HG02870 (cell line): ENCODE data around the gene ANO7.

Experiments used
- ATAC-seq: cut with Tn5 transposase; IDR thresholded peaks from one replicate; pipeline ENCODE4 v1.9.1; 2021; ENCODE audit warnings: mild to moderate bottlenecking, moderate library complexity; ENCODE audit not compliant: unreplicated experiment

Gene ANO7, protein sequence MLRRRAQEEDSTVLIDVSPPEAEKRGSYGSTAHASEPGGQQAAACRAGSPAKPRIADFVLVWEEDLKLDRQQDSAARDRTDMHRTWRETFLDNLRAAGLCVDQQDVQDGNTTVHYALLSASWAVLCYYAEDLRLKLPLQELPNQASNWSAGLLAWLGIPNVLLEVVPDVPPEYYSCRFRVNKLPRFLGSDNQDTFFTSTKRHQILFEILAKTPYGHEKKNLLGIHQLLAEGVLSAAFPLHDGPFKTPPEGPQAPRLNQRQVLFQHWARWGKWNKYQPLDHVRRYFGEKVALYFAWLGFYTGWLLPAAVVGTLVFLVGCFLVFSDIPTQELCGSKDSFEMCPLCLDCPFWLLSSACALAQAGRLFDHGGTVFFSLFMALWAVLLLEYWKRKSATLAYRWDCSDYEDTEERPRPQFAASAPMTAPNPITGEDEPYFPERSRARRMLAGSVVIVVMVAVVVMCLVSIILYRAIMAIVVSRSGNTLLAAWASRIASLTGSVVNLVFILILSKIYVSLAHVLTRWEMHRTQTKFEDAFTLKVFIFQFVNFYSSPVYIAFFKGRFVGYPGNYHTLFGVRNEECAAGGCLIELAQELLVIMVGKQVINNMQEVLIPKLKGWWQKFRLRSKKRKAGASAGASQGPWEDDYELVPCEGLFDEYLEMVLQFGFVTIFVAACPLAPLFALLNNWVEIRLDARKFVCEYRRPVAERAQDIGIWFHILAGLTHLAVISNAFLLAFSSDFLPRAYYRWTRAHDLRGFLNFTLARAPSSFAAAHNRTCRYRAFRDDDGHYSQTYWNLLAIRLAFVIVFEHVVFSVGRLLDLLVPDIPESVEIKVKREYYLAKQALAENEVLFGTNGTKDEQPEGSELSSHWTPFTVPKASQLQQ

GRCh38 chr2:241188361-241189092 lies at the start of gene ANO7:
Gene ANO7 (plus strand): TSS chr2:241188677. CDS start chr2:241190064, 1,387 bp downstream.
- no peak for ATAC-seq

DNA sequence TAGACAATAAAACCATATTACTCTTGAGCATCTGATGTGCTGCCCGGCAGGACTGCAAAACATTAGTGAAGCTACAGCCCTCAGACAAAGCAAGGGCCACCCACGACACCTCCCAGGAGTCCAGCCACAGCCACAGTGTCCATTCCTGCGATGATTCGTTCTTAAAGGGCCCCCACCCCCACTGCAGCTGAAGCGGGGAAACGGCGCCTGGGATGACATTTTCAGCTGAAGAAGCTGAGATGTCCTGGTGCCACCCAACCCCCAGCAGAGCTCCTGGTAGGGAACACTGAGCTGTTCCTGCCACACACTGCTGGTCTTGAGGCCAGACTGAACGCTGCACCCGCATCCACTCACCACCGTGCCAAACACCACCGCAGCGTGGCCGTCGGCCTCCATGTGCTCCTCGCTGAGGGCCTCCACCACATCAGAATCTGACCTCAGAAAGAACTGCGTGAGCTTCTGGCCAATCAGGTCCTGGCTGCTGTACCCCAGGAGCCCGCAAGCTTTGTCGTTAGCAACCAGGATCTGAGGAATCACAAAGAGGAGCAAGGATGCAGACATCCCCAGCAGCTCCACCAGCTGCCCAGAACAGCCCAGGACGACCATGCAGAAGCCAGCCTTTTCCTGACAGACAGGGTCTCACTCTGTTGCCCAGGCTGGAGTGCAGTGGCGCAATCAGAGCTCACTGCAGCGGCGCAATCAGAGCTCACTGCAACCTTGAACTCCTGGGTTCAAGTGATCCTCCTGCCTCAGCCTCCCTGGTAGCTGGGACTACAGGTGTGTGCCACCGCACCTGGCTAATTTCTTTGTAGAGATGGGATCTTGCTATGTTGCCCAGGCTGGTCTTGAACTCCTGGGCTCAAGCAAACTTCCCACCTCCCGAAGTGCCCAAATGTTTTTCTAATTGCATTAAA lies 48.7 kb upstream of the ANO7 start:
- no peak for ATAC-seq

DNA sequence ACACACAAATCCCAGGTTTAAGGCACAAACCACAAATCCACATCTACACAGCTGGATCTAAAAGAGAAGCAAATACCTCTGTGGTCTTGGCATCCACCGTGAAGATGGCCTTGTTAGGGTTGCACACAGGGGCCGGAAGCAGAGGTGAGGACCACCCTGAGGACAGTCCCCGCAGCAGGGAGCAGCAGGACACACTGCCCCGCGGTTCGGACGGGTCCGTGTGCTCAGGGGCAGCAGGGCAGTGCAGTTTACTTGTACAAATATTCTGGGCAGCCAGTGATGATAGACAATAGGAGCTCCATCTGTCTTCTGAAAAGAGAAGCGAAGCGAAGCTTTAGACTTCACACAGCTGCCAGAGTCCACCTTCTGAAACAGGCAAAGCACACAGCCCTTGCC lies 48.0 kb upstream of the ANO7 start:
- ATAC-seq: no peak

- no peak for ATAC-seq
Observed at GRCh38 chr2:241141214-241141770, 47.2 kb upstream of the ANO7 start.

DNA sequence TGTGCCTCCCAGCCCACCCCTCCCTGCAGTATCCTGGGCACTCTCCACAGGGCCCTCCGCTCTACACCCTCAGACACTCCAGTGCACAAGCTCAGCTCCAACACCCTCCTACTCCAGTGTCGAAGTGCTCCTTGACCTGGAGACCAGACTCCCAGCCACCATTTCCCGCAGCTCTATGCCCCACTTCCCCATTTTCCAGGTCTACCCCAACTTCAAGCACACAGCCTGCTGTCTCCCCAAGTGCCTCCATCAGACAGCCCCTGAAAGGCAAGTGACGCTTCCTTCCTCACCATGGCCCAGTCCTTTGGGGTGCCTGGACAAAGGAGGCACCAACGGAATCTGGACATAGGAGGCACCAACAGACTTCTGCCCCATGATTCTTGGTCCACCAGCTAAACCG lies 46.4 kb upstream of the ANO7 start:
- ATAC-seq: no peak

DNA sequence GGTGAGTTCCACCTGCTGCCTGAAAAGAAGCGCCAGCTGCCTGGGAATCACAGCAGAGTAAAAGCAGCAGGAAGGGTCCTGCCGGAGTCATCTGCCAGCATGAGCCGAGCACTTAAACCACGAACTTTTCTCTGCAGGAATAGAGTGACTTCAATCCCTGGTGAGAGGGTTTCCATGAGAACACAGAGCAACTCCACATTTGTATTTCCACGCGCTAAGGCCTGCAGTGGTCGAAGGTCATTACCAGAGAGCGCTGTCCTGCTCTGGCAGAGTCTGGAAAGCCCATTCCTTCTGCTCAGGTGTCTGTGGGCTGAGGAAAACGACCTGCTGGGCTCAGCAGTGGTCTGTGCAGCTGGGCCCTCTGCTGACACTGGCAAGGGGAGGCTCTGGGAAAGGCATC lies 45.9 kb upstream of the ANO7 start:
- ATAC-seq: no peak

GRCh38 chr2:241146286-241146685 lies 42.2 kb upstream of the ANO7 start:
- no peak for ATAC-seq

DNA sequence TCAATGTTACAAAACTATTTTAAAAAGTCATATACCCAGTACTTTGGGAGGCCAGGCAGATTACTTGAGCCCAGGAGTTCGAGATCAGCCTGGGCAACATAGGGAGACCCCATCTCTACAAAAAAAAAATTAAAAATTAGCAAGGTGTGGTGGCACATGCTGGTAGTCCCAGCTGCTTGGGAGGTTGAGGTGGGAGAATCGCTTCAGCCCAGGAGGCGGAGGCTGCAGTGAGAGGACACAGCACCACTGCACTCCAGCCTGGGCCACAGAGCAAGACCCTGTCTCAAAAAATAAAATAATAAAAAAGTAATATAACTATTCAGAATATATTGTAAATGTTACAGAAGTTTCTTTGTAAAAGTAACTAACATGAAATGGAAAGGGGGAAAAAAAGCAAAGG lies 41.1 kb upstream of the ANO7 start:
- ATAC-seq: no peak

DNA sequence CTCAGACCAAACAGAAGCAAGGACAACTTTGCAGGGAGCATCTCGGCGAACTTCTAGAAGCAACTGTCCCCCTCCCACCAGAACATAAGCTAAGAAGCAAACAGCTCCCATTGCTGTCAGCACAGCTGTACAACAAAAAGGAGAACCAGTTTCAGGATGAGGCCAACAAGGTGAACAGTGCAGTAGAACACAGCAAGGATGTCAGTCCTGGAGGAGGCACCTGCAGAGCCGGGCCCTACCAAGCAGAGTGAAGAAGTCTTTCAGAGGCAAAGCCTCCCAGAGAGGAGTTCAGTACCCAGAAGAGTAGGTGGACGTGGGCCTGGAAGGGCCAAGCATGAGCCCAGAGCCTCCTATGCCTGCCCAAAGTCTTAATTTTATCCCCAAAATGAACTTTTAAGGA lies 40.2 kb upstream of the ANO7 start:
- ATAC-seq: no peak

GRCh38 chr2:241148891-241149674 lies 39.4 kb upstream of the ANO7 start, which contains the start of gene PASK:
Gene PASK (minus strand): TSS chr2:241149472. CDS start chr2:241143032, 6,440 bp downstream.
- ATAC-seq: peak; percentile 72

DNA sequence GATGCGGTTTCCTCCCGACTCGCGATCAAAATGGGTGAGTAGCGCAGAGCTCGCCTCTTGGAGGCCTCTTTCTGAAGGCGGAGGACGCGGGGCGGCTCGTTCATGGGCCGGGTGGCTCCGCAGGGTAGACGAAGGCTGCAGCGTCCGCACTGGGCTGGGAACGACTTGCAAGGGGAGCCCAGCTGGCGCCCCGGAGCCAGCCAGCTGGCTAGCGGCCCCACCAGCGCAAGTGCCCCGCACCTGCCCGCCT lies 38.9 kb upstream of the ANO7 start:
- ATAC-seq: peak; percentile 8

- peak; percentile 62 for ATAC-seq
Observed at GRCh38 chr2:241149925-241150659, 38.4 kb upstream of the ANO7 start, which contains the start of gene PPP1R7. Gene PPP1R7 (plus strand): TSS chr2:241150467. CDS start chr2:241150496, 29 bp downstream.

DNA sequence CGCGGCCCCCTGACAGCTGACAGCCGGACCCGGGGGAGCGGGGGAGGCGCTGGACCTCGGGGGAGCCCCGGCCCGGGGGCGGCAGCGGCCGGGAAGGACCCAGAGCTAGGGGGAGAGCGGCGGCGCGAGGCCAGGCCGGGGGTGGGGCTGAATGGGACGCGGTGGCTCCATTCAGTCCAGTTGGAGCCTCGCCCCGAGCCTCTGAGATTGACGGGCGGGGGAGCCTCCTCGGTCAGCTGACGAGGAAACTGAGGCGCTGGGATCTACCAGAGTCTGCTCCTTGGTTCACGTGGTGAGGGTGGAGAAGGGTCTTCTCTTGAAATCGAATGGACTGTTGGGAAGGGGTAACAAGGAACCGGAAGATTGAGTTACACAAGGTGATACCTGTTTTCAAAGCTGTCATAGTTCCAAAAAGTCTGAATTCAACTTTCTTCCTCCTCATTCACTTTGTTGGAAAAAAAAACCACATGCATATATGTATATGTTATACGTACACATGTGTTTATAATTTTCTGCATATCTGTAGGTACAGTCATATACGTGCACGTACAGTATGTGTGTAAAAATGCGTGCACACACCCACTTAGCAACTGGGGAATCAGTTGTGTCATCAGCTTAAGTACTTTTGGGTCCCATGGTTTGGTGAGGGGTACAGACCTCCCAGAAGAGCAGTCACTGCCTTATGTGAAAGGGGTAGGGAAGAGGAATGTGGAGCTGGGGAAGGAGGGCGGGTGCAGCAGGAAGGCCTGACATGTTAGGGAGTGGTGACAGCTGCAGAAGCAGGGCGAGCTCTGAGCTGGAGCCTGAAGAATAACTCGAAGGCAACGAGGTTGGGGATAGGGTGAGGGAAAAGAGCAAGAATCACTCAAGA lies 37.6 kb upstream of the ANO7 start:
- peak; percentile 16 for ATAC-seq

DNA sequence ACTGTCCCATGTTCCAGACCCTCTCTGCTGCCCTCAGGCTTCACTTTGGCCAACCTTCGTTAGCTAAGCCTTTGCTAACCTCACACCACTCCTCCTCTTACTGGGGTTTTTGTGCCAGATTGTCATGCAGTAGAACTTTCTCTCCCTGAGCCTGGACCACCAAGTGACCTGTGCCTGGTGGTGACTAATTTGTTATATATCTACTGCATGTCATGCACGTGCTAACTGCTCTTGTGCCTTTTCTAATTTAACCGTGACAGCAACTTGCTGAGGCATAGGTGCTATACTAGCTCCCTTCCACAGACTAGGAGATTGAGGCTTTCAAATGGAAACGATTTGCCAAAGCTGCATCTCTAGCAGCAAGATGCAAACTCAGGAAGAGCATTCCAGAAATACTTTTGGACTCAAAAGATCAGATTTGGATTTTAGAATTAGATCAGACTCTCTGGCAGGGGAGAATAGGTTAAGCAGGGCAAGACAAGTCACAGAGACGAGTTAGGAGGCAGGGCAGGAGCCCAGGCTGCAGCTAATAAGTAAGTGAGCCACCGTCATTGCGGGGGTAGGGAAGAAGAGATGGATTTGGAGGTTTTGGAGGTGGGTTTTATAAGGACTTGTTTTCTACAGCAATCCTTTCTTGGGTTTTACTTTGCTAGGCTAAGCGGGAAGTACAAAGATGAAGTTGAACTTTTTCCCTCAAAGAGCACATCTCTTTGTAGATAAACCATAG lies 36.4 kb upstream of the ANO7 start:
- ATAC-seq: no peak

- ATAC-seq: no peak
Observed at GRCh38 chr2:241153616-241154015, 34.9 kb upstream of the ANO7 start.

- no peak for ATAC-seq
Observed at GRCh38 chr2:241154915-241155314, 33.6 kb upstream of the ANO7 start.

DNA sequence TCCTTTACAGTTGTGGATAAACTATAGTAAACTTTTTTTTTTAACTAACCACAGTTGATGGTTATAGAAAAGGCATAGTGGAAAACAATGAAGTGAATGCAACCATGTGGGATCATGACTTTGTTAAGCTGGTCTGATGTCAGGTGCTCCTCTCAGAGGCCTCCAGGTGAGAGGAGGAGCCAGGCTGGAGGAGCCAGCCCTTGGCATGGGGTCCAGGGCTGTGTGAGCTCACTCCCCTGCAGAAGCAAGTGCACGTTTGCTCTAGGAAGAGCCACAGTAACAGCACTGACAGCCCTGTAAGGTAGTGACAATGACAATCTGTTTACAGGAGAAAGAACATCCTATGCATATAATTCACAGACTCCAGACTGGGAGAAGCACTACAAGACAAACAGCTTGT lies 32.5 kb upstream of the ANO7 start:
- ATAC-seq: no peak
